ENCODE data around the gene LSAMP. TPM values are rescaled to one million over a fixed set of nuclear protein-coding genes. Genes with fewer than 3 reads are reported as not detected.

Gene LSAMP
- total RNA-seq, 1 donor from 2014 or later, result 10.2 TPM

DNA sequence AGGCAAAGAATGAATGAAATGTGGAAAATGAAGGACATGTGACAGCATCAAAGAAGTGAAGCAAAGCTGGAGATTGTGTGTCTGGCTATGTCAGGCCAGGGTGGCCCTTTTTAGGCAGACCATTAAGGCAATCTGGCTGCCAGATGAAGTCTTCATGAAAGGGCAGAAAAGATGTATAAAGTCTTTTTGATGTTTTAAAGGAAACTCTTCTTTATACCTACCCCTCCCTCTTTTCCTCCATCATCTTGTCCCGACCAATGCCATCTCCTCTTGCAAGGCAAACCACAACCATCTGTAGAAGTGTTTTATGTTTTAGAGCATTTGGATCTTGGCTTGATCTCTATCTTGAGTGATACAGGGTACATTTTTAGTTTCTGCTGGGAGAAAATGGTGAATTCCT is 259.2 kb downstream of the LSAMP start:
- DNase-seq (ENCODE audit: low read depth), result no peak
- no peak overlapping the region for H3K4me3 ChIP-seq (ENCODE audit: low read depth, low read length)
- TF ChIP-seq CTCF (IDR thresholded peaks at IDR 0.05; ENCODE audit: insufficient read depth, low read length, poor library complexity, severe bottlenecking), result no peak
- no peaks in the 10 kb centered on the region for H3K27me3 ChIP-seq (ENCODE audit: control insufficient read depth, insufficient read depth, low read length)
- H3K36me3 ChIP-seq (ENCODE audit: control insufficient read depth, insufficient read depth, low read length), result no peaks in the 10 kb centered on the region

DNA sequence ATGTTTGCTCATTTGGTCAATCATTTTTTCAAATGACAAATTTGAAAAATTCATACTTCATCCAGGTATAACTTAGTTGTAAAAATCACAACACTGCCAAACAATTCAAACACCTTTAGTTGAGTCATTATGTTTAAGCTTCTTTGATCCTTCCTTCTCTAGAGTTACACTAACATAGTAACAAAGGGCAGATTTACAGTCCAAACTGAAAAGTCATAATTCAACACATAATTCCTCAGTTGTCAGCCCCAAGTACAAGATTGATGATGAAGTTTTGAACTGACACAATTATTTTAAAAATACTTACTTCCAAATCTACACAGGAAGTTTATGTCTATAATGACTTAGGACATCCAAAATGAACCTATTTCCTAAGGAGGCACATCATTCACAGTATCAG is 264.1 kb downstream of the LSAMP start:
- Histone ChIP-seq H3K36me3 (ENCODE audit: control insufficient read depth, insufficient read depth, low read length) (no peaks in the 10 kb centered on the region), H3K4me3 (ENCODE audit: low read depth, low read length) (no peak overlapping the region), H3K27me3 (ENCODE audit: control insufficient read depth, insufficient read depth, low read length) (no peaks in the 10 kb centered on the region)
- no peak for TF ChIP-seq CTCF (IDR thresholded peaks at IDR 0.05; ENCODE audit: insufficient read depth, low read length, poor library complexity, severe bottlenecking)
- no peak for DNase-seq (ENCODE audit: low read depth)

DNA sequence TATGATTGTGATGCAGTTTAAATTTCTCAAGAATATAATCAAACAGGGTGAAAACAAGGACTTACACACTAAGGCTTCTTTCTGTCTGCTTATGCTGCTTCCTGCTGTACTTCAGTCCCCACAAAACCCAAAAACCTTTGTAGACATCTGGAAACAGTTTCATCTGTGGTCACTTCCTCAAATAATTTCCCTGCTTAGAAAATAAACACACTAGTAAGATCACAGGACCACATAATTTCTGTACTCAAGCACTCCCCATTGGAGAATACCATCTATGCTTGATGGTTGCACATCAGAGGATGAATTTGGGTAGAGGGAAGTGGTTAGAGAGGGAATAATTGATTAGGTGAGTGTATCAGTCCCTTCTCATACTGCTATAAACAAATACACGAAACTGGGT is 266.2 kb downstream of the LSAMP start:
- TF ChIP-seq CTCF (IDR thresholded peaks at IDR 0.05; ENCODE audit: insufficient read depth, low read length, poor library complexity, severe bottlenecking), result no peak
- Histone ChIP-seq H3K27me3 (ENCODE audit: control insufficient read depth, insufficient read depth, low read length) (no peaks in the 10 kb centered on the region), H3K36me3 (ENCODE audit: control insufficient read depth, insufficient read depth, low read length) (no peaks in the 10 kb centered on the region), H3K4me3 (ENCODE audit: low read depth, low read length) (no peak overlapping the region)
- DNase-seq (ENCODE audit: low read depth), result no peak

DNA sequence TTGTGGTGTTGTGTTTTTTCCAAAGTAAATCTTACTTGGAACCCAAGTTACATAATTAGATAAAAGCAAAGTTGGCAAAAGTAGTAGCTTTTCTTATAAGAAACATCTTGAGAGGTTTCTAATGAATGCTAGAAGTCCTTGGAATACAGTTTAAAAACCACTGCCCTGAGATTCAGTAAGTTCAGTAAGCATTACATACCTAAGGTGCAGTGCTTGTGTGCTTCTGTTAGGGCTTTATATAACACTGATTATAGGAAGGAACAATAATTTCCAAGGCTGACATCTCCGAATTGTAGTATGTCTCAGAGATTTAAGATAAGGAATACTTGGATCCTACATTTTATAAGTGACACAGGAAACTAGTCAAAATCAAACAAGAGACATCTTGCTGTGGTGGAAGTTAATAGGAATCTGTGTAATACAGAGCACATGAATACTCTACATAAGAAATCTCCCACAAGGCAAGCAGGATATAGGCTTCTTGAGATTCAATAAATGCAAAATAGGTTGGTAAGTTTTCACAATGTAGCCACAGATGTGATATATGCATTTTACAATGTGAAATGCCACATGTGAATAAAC is 268.2 kb downstream of the LSAMP start:
- Histone ChIP-seq H3K27me3 (ENCODE audit: control insufficient read depth, insufficient read depth, low read length) (no peaks in the 10 kb centered on the region), H3K36me3 (ENCODE audit: control insufficient read depth, insufficient read depth, low read length) (no peaks in the 10 kb centered on the region), H3K4me3 (ENCODE audit: low read depth, low read length) (no peak overlapping the region)
- no peak for TF ChIP-seq CTCF (IDR thresholded peaks at IDR 0.05; ENCODE audit: insufficient read depth, low read length, poor library complexity, severe bottlenecking)
- DNase-seq (ENCODE audit: low read depth), result no peak

DNA sequence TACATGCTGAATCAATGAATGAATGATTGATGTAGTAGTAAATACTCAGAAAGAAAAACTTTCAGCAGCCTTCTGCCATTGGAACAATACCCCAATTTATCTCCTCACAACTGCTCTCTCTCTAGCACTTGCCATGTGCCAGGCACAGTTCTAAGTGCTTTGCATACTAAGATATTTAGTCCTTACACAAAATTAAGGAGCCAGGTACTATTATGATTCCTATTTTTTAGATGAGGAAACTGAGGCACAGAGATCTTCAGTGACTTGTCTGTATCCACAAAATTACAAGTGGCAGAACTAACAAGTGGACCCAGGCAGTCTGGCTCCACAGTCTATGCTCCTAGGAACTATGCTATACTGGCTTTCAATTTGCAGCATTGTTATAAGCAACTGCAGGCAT is 279.2 kb downstream of the LSAMP start:
- no peak for DNase-seq (ENCODE audit: low read depth)
- Histone ChIP-seq H3K27me3 (ENCODE audit: control insufficient read depth, insufficient read depth, low read length) (no peaks in the 10 kb centered on the region), H3K4me3 (ENCODE audit: low read depth, low read length) (no peak overlapping the region), H3K36me3 (ENCODE audit: control insufficient read depth, insufficient read depth, low read length) (no peaks in the 10 kb centered on the region)
- no peak for TF ChIP-seq CTCF (IDR thresholded peaks at IDR 0.05; ENCODE audit: insufficient read depth, low read length, poor library complexity, severe bottlenecking)

DNA sequence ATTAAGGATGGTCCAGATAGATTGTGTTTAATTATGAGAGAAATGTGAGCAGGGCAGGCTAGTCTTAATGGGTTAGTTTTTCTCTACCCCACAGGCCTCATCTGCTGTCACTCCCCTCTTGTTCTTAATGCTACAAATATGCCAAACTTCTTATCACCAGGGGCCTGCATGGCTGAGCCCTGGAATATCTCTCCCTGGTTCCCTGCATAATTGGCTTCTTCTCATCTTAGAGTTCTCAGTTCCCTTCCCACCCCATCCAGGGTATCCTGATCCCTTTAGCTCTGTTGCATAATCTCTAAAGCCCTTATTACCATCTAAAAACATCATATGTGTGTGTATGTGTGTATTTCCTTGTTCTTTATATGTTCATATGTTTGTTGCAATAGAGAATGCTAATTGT is 279.6 kb downstream of the LSAMP start:
- DNase-seq (ENCODE audit: low read depth), result no peak
- Histone ChIP-seq H3K4me3 (ENCODE audit: low read depth, low read length) (no peak overlapping the region), H3K27me3 (ENCODE audit: control insufficient read depth, insufficient read depth, low read length) (no peaks in the 10 kb centered on the region), H3K36me3 (ENCODE audit: control insufficient read depth, insufficient read depth, low read length) (no peaks in the 10 kb centered on the region)
- no peak for TF ChIP-seq CTCF (IDR thresholded peaks at IDR 0.05; ENCODE audit: insufficient read depth, low read length, poor library complexity, severe bottlenecking)

Data from kidney epithelial cell (primary cell).